Measurements from ENCODE around the gene TMTC1. TPM values are rescaled to one million over a fixed set of nuclear protein-coding genes. Genes with fewer than 3 reads are reported as not detected.

The TMTC1 gene
- total and polyA plus RNA-seq, 2 experiments from 2014 or later: 4.8 to 24.3 TPM

- Histone ChIP-seq H3K4me1 (ENCODE audit: insufficient read depth) (no peaks in the 10 kb centered on the region), H4K20me1 (replicated peaks; ENCODE audit: insufficient read depth) (peaks cover 6% of the 10 kb centered on the region; the same call in 1 of the 2 replicates), H3F3A (replicated peaks; ENCODE audit: low read depth) (no peaks in the 10 kb centered on the region), H3K27me3 (ENCODE audit: insufficient read depth) (no peaks in the 10 kb centered on the region), H3K4me2 (no peak overlapping the region), H3K79me2 (replicated peaks; ENCODE audit: insufficient read depth) (no peaks in the 10 kb centered on the region), H3K4me3 (no peak overlapping the region), H3K27ac (ENCODE audit: low read depth) (no peak overlapping the region), H3K36me3 (ENCODE audit: insufficient read depth) (no peaks in the 10 kb centered on the region), H3K9me2 (ENCODE audit: insufficient read depth) (no peaks in the 10 kb centered on the region), H2AFZ (no peak overlapping the region)
- ATAC-seq (no peak), DNase-seq (ENCODE audit: low spot score) (no peak)
- TF ChIP-seq, protein P1, sequence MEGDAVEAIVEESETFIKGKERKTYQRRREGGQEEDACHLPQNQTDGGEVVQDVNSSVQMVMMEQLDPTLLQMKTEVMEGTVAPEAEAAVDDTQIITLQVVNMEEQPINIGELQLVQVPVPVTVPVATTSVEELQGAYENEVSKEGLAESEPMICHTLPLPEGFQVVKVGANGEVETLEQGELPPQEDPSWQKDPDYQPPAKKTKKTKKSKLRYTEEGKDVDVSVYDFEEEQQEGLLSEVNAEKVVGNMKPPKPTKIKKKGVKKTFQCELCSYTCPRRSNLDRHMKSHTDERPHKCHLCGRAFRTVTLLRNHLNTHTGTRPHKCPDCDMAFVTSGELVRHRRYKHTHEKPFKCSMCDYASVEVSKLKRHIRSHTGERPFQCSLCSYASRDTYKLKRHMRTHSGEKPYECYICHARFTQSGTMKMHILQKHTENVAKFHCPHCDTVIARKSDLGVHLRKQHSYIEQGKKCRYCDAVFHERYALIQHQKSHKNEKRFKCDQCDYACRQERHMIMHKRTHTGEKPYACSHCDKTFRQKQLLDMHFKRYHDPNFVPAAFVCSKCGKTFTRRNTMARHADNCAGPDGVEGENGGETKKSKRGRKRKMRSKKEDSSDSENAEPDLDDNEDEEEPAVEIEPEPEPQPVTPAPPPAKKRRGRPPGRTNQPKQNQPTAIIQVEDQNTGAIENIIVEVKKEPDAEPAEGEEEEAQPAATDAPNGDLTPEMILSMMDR (conservative IDR thresholded peaks at IDR 0.05; ENCODE audit: low read depth in 2 of 2): no peak
- no peak for TF ChIP-seq JUNB (IDR thresholded peaks at IDR 0.05; ENCODE audit: unreplicated experiment)
- no peak for TF ChIP-seq REST (IDR thresholded peaks at IDR 0.05; ENCODE audit: unreplicated experiment)
- no peak for TF ChIP-seq CREB1 (CRISPR knock-in tag; IDR thresholded peaks at IDR 0.05; ENCODE audit: low read depth)
- TF ChIP-seq EZH2phosphoT487 (IDR thresholded peaks at IDR 0.05; ENCODE audit: unreplicated experiment): no peak
- TF ChIP-seq, protein P2, sequence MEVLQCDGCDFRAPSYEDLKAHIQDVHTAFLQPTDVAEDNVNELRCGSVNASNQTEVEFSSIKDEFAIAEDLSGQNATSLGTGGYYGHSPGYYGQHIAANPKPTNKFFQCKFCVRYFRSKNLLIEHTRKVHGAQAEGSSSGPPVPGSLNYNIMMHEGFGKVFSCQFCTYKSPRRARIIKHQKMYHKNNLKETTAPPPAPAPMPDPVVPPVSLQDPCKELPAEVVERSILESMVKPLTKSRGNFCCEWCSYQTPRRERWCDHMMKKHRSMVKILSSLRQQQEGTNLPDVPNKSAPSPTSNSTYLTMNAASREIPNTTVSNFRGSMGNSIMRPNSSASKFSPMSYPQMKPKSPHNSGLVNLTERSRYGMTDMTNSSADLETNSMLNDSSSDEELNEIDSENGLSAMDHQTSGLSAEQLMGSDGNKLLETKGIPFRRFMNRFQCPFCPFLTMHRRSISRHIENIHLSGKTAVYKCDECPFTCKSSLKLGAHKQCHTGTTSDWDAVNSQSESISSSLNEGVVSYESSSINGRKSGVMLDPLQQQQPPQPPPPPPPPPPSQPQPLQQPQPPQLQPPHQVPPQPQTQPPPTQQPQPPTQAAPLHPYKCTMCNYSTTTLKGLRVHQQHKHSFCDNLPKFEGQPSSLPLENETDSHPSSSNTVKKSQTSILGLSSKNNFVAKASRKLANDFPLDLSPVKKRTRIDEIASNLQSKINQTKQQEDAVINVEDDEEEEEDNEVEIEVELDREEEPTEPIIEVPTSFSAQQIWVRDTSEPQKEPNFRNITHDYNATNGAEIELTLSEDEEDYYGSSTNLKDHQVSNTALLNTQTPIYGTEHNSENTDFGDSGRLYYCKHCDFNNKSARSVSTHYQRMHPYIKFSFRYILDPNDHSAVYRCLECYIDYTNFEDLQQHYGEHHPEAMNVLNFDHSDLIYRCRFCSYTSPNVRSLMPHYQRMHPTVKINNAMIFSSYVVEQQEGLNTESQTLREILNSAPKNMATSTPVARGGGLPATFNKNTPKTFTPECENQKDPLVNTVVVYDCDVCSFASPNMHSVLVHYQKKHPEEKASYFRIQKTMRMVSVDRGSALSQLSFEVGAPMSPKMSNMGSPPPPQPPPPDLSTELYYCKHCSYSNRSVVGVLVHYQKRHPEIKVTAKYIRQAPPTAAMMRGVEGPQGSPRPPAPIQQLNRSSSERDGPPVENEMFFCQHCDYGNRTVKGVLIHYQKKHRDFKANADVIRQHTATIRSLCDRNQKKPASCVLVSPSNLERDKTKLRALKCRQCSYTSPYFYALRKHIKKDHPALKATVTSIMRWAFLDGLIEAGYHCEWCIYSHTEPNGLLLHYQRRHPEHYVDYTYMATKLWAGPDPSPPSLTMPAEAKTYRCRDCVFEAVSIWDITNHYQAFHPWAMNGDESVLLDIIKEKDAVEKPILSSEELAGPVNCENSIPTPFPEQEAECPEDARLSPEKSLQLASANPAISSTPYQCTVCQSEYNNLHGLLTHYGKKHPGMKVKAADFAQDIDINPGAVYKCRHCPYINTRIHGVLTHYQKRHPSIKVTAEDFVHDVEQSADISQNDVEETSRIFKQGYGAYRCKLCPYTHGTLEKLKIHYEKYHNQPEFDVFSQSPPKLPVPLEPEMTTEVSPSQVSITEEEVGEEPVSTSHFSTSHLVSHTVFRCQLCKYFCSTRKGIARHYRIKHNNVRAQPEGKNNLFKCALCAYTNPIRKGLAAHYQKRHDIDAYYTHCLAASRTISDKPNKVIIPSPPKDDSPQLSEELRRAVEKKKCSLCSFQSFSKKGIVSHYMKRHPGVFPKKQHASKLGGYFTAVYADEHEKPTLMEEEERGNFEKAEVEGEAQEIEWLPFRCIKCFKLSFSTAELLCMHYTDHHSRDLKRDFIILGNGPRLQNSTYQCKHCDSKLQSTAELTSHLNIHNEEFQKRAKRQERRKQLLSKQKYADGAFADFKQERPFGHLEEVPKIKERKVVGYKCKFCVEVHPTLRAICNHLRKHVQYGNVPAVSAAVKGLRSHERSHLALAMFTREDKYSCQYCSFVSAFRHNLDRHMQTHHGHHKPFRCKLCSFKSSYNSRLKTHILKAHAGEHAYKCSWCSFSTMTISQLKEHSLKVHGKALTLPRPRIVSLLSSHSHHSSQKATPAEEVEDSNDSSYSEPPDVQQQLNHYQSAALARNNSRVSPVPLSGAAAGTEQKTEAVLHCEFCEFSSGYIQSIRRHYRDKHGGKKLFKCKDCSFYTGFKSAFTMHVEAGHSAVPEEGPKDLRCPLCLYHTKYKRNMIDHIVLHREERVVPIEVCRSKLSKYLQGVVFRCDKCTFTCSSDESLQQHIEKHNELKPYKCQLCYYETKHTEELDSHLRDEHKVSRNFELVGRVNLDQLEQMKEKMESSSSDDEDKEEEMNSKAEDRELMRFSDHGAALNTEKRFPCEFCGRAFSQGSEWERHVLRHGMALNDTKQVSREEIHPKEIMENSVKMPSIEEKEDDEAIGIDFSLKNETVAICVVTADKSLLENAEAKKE (CRISPR knock-in tag; IDR thresholded peaks at IDR 0.05): no peak
- no peak for TF ChIP-seq EZH2 (IDR thresholded peaks at IDR 0.05; ENCODE audit: low read depth, unreplicated experiment)
- TF ChIP-seq ZNF331 (CRISPR knock-in tag; IDR thresholded peaks at IDR 0.05; ENCODE audit: low read depth): no peak
- no peak for TF ChIP-seq STAT1 (IDR thresholded peaks at IDR 0.05; ENCODE audit: unreplicated experiment)
- no peak for TF ChIP-seq ETS1 (IDR thresholded peaks at IDR 0.05)
- no peak for TF ChIP-seq NANOG (IDR thresholded peaks at IDR 0.05; ENCODE audit: borderline replicate concordance)
- H3K27me3 Mint-ChIP-seq (ENCODE audit: insufficient read depth, low read depth, poor library complexity): peaks cover 7% of the 10 kb centered on the region
- H3K4me1 Mint-ChIP-seq: peaks cover 20% of the 10 kb centered on the region
- H3K36me3 Mint-ChIP-seq (ENCODE audit: low read depth): peaks cover 17% of the 10 kb centered on the region
- H3K9me3 Mint-ChIP-seq: no peaks in the 10 kb centered on the region
- H3K27ac Mint-ChIP-seq: no peak overlapping the region
- no peak overlapping the region for H3K4me3 Mint-ChIP-seq
These were observed 58.0 kb downstream of the TMTC1 start for GRCh38 chr12:29725587-29726320.
